DOHH2 (cell line): ENCODE measurements around the gene WARS2.

ENCODE experiments used
- H3F3A ChIP-seq: fragments of 200-600 bp; sonication (generic), shearing (Covaris generic); 2 replicates; pipeline ENCODE4 v1.6.0; 2016; ENCODE audit warnings: antibody characterized with exemption, mild to moderate bottlenecking; ENCODE audit not compliant: control insufficient read depth, insufficient read depth
- H3K27ac ChIP-seq: fragments of 200-600 bp; sonication (generic); 2 replicates; pipeline ENCODE4 v1.5.1; 2014; ENCODE audit warnings: low read depth, mild to moderate bottlenecking, low read length, moderate library complexity
- H3K27me3 ChIP-seq: fragments of 200-600 bp; sonication (generic); 2 replicates; pipeline ENCODE4 v1.6.1; 2014; ENCODE audit warnings: mild to moderate bottlenecking, low read length, mixed read lengths; ENCODE audit not compliant: control insufficient read depth
- H3K36me3 ChIP-seq: fragments of 200-600 bp; sonication (generic); 2 replicates; pipeline ENCODE4 v1.6.1; 2014; ENCODE audit warnings: mild to moderate bottlenecking, low read length, moderate library complexity, mixed read lengths; ENCODE audit not compliant: control insufficient read depth
- H3K4me1 ChIP-seq: fragments of 200-600 bp; sonication (generic); 2 replicates; pipeline ENCODE4 v1.6.1; 2014; ENCODE audit warnings: mild to moderate bottlenecking, low read length, mixed read lengths; ENCODE audit not compliant: control insufficient read depth
- H3K4me2 ChIP-seq: fragments of 200-600 bp; sonication (generic); 2 replicates; pipeline ENCODE4 v1.6.0; 2014; ENCODE audit warnings: mild to moderate bottlenecking, low read length, moderate library complexity
- H3K4me3 ChIP-seq: fragments of 200-600 bp; sonication (generic); 2 replicates; pipeline ENCODE4 v1.5.1; 2014; ENCODE audit warnings: mild to moderate bottlenecking, low read length, mixed read lengths
- H3K79me2 ChIP-seq: fragments of 200-600 bp; sonication (generic); 2 replicates; pipeline ENCODE4 v1.6.1; 2014; ENCODE audit warnings: mild to moderate bottlenecking, low read length, mixed read lengths; ENCODE audit not compliant: control insufficient read depth
- H3K9me2 ChIP-seq: fragments of 200-600 bp; sonication (generic); replicated peaks from 2 replicates; pipeline ENCODE4 v1.6.1; 2014; ENCODE audit warnings: mild to moderate bottlenecking, low read length, mixed read lengths; ENCODE audit not compliant: control insufficient read depth
- H3K9me3 ChIP-seq: fragments of 200-600 bp; sonication (generic); 2 replicates; pipeline ENCODE4 v1.6.1; 2014; ENCODE audit warnings: antibody characterized with exemption, low read length, mixed read lengths; ENCODE audit not compliant: control insufficient read depth, insufficient read depth
- H4K20me1 ChIP-seq: fragments of 200-600 bp; sonication (generic); 2 replicates; pipeline ENCODE4 v1.6.0; 2014; ENCODE audit warnings: low read depth, mild to moderate bottlenecking, antibody characterized with exemption, low read length, moderate library complexity; ENCODE audit not compliant: control insufficient read depth, insufficient read depth
- EZH2phosphoT487 ChIP-seq: fragments of 200-600 bp; sonication (generic); IDR thresholded peaks from 2 replicates; pipeline ENCODE4 v1.6.1; 2017; ENCODE audit warnings: borderline replicate concordance, mild to moderate bottlenecking, antibody characterized with exemption, low read length, moderate library complexity, mixed read lengths
- TF ChIP-seq, protein P1 (sequence below): fragments of 200-600 bp; sonication (generic); IDR thresholded peaks from one replicate; pipeline ENCODE4 v1.5.1; 2014; ENCODE audit warnings: antibody characterized with exemption, mild to moderate bottlenecking, low read depth, low read length; ENCODE audit not compliant: poor library complexity, severe bottlenecking

The WARS2 gene

DNA sequence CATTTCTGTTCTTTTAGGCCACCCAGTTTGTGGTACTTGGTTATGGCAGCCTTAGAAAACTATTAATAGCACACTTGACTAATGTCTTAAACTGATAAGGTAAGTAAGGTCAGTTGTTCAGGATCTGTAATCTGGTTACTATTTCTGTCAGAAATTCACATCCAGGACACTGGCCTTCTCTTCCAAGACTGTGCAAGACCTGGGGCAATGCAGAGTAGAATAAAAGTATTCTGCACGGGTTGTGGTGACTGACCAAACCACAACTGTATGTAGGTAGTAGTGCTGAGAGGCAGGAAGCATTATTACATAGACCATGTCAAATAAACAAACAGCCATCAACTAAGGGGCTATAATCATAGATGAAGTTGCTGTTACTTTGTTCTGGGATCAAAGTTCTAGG lies 46.7 kb downstream of the WARS2 start:
- TF ChIP-seq, protein P1, sequence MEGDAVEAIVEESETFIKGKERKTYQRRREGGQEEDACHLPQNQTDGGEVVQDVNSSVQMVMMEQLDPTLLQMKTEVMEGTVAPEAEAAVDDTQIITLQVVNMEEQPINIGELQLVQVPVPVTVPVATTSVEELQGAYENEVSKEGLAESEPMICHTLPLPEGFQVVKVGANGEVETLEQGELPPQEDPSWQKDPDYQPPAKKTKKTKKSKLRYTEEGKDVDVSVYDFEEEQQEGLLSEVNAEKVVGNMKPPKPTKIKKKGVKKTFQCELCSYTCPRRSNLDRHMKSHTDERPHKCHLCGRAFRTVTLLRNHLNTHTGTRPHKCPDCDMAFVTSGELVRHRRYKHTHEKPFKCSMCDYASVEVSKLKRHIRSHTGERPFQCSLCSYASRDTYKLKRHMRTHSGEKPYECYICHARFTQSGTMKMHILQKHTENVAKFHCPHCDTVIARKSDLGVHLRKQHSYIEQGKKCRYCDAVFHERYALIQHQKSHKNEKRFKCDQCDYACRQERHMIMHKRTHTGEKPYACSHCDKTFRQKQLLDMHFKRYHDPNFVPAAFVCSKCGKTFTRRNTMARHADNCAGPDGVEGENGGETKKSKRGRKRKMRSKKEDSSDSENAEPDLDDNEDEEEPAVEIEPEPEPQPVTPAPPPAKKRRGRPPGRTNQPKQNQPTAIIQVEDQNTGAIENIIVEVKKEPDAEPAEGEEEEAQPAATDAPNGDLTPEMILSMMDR: no peak
- no peak for TF ChIP-seq EZH2phosphoT487
- H3F3A ChIP-seq: no peaks in the 10 kb centered on the region
- no peak overlapping the region for H3K4me3 ChIP-seq
- no peak overlapping the region for H3K27ac ChIP-seq
- H3K9me3 ChIP-seq: no peaks in the 10 kb centered on the region
- H3K4me1 ChIP-seq: no peaks in the 10 kb centered on the region
- H3K4me2 ChIP-seq: no peak overlapping the region
- no peaks in the 10 kb centered on the region for H3K9me2 ChIP-seq
- H3K27me3 ChIP-seq: no peaks in the 10 kb centered on the region
- no peaks in the 10 kb centered on the region for H3K36me3 ChIP-seq
- no peaks in the 10 kb centered on the region for H4K20me1 ChIP-seq
- H3K79me2 ChIP-seq: no peaks in the 10 kb centered on the region

DNA sequence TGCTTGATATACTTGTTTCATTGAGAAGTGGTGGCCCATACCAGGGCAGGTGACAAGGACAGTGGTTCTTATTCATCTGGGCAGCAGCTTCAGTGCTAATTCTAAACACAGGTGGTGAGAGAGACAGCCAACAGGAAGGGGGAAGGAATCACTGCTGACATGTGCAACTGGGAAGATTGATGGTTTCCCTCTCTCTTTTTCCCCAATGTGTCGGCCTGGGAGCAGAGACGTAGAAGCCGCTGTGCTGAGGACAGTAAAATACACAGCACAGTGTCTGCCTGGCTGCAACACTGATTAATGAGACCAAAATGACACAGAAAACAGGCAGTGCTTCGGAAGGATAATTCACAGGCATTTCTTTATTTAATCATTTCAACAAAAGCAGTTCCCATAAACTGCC lies 48.8 kb downstream of the WARS2 start:
- H3K27me3 ChIP-seq: no peaks in the 10 kb centered on the region
- H3K4me3 ChIP-seq: no peak overlapping the region
- no peak overlapping the region for H3K4me2 ChIP-seq
- no peaks in the 10 kb centered on the region for H3K36me3 ChIP-seq
- no peaks in the 10 kb centered on the region for H3K4me1 ChIP-seq
- TF ChIP-seq, protein P1: no peak
- TF ChIP-seq EZH2phosphoT487: no peak
- H3K79me2 ChIP-seq: no peaks in the 10 kb centered on the region
- no peaks in the 10 kb centered on the region for H3K9me3 ChIP-seq
- no peak overlapping the region for H3K27ac ChIP-seq
- no peaks in the 10 kb centered on the region for H3F3A ChIP-seq
- H3K9me2 ChIP-seq: no peaks in the 10 kb centered on the region
- no peaks in the 10 kb centered on the region for H4K20me1 ChIP-seq

DNA sequence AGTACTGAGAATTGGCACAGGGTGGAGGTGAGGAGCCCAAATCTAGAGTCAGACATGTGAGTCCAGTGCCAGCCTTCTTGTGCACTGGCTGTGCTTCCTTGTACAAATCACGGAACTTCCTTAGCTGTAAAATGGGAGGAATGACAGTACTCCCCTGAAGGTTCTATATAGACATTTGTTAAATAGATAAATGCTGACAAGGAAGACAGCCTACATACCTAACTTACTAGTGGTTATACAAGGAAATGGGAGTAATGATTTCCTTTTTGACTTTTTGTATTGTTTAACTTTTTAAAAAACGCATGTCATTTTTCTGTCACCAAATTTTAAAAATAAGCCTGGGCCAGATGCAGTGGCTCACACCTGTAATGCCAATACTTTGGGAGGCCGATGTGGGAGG lies 50.2 kb downstream of the WARS2 start:
- H3K27ac ChIP-seq: no peak overlapping the region
- no peaks in the 10 kb centered on the region for H3K4me1 ChIP-seq
- TF ChIP-seq, protein P1: no peak
- no peak for TF ChIP-seq EZH2phosphoT487
- H3F3A ChIP-seq: no peaks in the 10 kb centered on the region
- H3K36me3 ChIP-seq: no peaks in the 10 kb centered on the region
- H3K9me3 ChIP-seq: no peaks in the 10 kb centered on the region
- no peaks in the 10 kb centered on the region for H3K79me2 ChIP-seq
- H4K20me1 ChIP-seq: no peaks in the 10 kb centered on the region
- no peak overlapping the region for H3K4me3 ChIP-seq
- no peaks in the 10 kb centered on the region for H3K27me3 ChIP-seq
- H3K9me2 ChIP-seq: no peaks in the 10 kb centered on the region
- no peak overlapping the region for H3K4me2 ChIP-seq

GRCh38 chr1:119086830-119087229 lies 53.6 kb downstream of the WARS2 start:
- Histone ChIP-seq H3K79me2 (no peaks in the 10 kb centered on the region), H3F3A (no peaks in the 10 kb centered on the region), H3K27me3 (no peaks in the 10 kb centered on the region), H3K4me1 (no peaks in the 10 kb centered on the region), H3K36me3 (no peaks in the 10 kb centered on the region), H3K9me2 (no peaks in the 10 kb centered on the region), H4K20me1 (no peaks in the 10 kb centered on the region), H3K4me2 (no peak overlapping the region), H3K4me3 (no peak overlapping the region), H3K27ac (no peak overlapping the region), H3K9me3 (no peaks in the 10 kb centered on the region)
- TF ChIP-seq, protein P1: no peak
- TF ChIP-seq EZH2phosphoT487: no peak
